Hepatocyte (in vitro differentiated cells): ENCODE data around the gene TUBB6. TPM values are rescaled to one million over a fixed set of nuclear protein-coding genes. Genes with fewer than 3 reads are reported as not detected.
A peak's percentile ranks its signal among the peaks of the same experiment; 100 is the strongest.

Source experiments
- DNase-seq: peaks from one replicate; pipeline ENCODE4 v3.0.0-alpha.2; 2016; ENCODE audit warnings: low spot score
- H2AFZ ChIP-seq: fragments of 200-600 bp; sonication (generic); 2 replicates; pipeline ENCODE4 v1.6.0; 2016; ENCODE audit warnings: antibody characterized with exemption, mild to moderate bottlenecking
- H3K27ac ChIP-seq: fragments of 200-600 bp; sonication (generic); 2 replicates; pipeline ENCODE4 v1.5.1; 2016; ENCODE audit warnings: mild to moderate bottlenecking
- H3K27me3 ChIP-seq: fragments of 200-600 bp; sonication (generic); 2 replicates; pipeline ENCODE4 v1.6.1; 2016
- H3K36me3 ChIP-seq: fragments of 200-600 bp; sonication (generic); replicated peaks from 2 replicates; pipeline ENCODE4 v1.5.1; 2016; ENCODE audit warnings: low read depth; ENCODE audit not compliant: insufficient read depth
- H3K4me1 ChIP-seq: fragments of 200-600 bp; sonication (generic); 2 replicates; pipeline ENCODE4 v1.5.1; 2016; ENCODE audit warnings: mild to moderate bottlenecking, moderate library complexity; ENCODE audit not compliant: insufficient read depth
- H3K4me2 ChIP-seq: fragments of 200-600 bp; sonication (generic); 2 replicates; pipeline ENCODE4 v1.6.0; 2016
- H3K4me3 ChIP-seq: fragments of 200-600 bp; sonication (generic); 2 replicates; pipeline ENCODE4 v1.5.1; 2016; ENCODE audit warnings: mild to moderate bottlenecking
- H3K79me2 ChIP-seq: fragments of 200-600 bp; sonication (generic); 2 replicates; pipeline ENCODE4 v1.6.0; 2017; ENCODE audit warnings: mild to moderate bottlenecking
- H3K9me2 ChIP-seq: fragments of 200-600 bp; sonication (generic); replicated peaks from 2 replicates; pipeline ENCODE4 v1.6.0; 2017; ENCODE audit warnings: mild to moderate bottlenecking; ENCODE audit not compliant: insufficient read depth
- H3K9me3 ChIP-seq: fragments of 200-600 bp; sonication (generic); 2 replicates; pipeline ENCODE4 v1.5.1; 2016; ENCODE audit warnings: low read depth, mild to moderate bottlenecking
- H4K20me1 ChIP-seq: fragments of 200-600 bp; sonication (generic); 2 replicates; pipeline ENCODE4 v1.6.0; 2016; ENCODE audit warnings: mild to moderate bottlenecking; ENCODE audit not compliant: insufficient read depth, poor library complexity, severe bottlenecking
- CTCF ChIP-seq: fragments of 200-600 bp; sonication (generic); IDR thresholded peaks from 2 replicates; pipeline ENCODE4 v1.5.1; 2016; ENCODE audit warnings: antibody characterized with exemption, mild to moderate bottlenecking; ENCODE audit not compliant: poor library complexity
- EZH2 ChIP-seq: fragments of 200-600 bp; sonication (generic); IDR thresholded peaks from 2 replicates; pipeline ENCODE4 v1.6.1; 2016; ENCODE audit warnings: antibody characterized with exemption, mild to moderate bottlenecking, borderline replicate concordance
- EZH2phosphoT487 ChIP-seq: fragments of 200-600 bp; sonication (generic); IDR thresholded peaks from one replicate; pipeline ENCODE4 v1.6.1; 2018; ENCODE audit warnings: antibody characterized with exemption, mild to moderate bottlenecking, low read depth, moderate library complexity; ENCODE audit not compliant: unreplicated experiment, severe bottlenecking
- WGBS: methylation state at CpG from one replicate; pipeline ENCODE4 v1.1.6; 2016; ENCODE audit warnings: low lambda C conversion rate; ENCODE audit errors: missing lambda C conversion rate; 5-methylcytosine and 5-hydroxymethylcytosine counted together
- polyA plus RNA-seq: library from polyadenylated mRNA; unstranded; fragments of >200 nt; fragmentation: Nextera tagmentation; extraction: Ambion mirVana; gene quantifications from 2 replicates; pipeline ENCODE4 v1.2.1, GENCODE V29; 2016
- total RNA-seq: library from RNA; depleted of rRNA; stranded (reverse); fragments of >200 nt; gene quantifications from 2 replicates; pipeline ENCODE4 v1.2.3, GENCODE V29; 2014

Gene TUBB6
- total and polyA plus RNA-seq, 2 experiments from 2014 or later, result 68.6 to 96.3 TPM

- Histone ChIP-seq H2AFZ (no peak overlapping the region), H3K4me1 (peaks cover 4% of the 10 kb centered on the region), H4K20me1 (peaks cover 6% of the 10 kb centered on the region), H3K4me2 (no peak overlapping the region), H3K9me2 (no peaks in the 10 kb centered on the region), H3K9me3 (no peaks in the 10 kb centered on the region), H3K27me3 (no peaks in the 10 kb centered on the region), H3K79me2 (peaks cover 61% of the 10 kb centered on the region), H3K27ac (no peak overlapping the region), H3K36me3 (no peaks in the 10 kb centered on the region), H3K4me3 (no peak overlapping the region)
- no peak for TF ChIP-seq EZH2phosphoT487
- TF ChIP-seq CTCF, result no peak
- TF ChIP-seq EZH2, result no peak
- WGBS, result 86% methylated on average over 11 of the region's 11 CpGs
- DNase-seq, result no peak
Observed at GRCh38 chr18:12362473-12363174, 54.6 kb downstream of the TUBB6 start.

DNA sequence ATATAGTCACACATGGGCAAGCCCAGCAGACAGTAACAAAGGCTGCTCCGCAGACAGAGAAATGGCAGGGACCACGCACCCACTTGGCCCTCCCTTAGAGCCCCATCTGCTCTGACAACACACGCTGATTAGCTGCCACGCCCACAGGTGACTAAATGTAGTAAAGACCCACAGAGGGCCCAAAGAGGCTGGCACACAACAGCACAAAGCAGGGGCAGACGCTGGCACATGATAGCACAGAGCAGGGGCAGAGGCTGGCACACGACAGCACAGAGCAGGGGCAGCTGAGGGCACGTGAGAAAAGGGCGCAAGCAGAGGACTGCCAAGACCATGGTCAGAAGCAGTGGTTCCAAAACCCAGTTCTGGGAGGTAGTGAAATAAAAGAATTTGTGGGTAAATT lies 58.3 kb downstream of the TUBB6 start:
- Histone ChIP-seq H3K27ac (peak overlapping the region; percentile 63), H3K4me2 (no peak overlapping the region), H3K79me2 (peaks cover 86% of the 10 kb centered on the region), H3K4me1 (peaks cover 4% of the 10 kb centered on the region), H3K9me3 (no peaks in the 10 kb centered on the region), H2AFZ (no peak overlapping the region), H3K27me3 (no peaks in the 10 kb centered on the region), H3K36me3 (no peaks in the 10 kb centered on the region), H3K9me2 (no peaks in the 10 kb centered on the region), H3K4me3 (no peak overlapping the region), H4K20me1 (peaks cover 18% of the 10 kb centered on the region)
- no peak for DNase-seq
- 96% methylated on average over 8 of the region's 8 CpGs for WGBS
- TF ChIP-seq EZH2phosphoT487 (no peak), EZH2 (no peak), CTCF (no peak)

DNA sequence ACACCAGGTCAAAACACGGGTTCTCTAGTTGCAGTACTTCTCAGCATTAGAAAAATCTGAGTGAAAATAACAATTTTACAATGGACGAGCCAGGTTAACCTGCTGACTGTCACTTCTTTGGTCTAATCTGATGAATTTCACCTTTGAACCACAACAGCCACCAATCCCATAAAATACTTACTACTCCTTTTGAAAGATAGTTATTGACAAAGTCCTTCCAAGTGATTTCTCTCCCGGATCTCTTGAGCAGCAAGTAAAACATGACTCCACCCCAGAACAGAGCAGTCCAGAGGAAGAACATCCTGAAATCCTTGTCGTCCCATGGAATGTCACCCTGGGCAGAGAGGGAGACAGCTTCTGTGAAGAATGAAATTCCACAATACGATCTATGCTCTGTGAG lies 58.7 kb downstream of the TUBB6 start:
- Histone ChIP-seq H3K36me3 (no peaks in the 10 kb centered on the region), H3K27me3 (no peaks in the 10 kb centered on the region), H3K4me3 (no peak overlapping the region), H3K9me2 (no peaks in the 10 kb centered on the region), H3K4me1 (peaks cover 5% of the 10 kb centered on the region), H3K9me3 (no peaks in the 10 kb centered on the region), H2AFZ (no peak overlapping the region), H3K4me2 (no peak overlapping the region), H4K20me1 (peaks cover 21% of the 10 kb centered on the region), H3K27ac (peak overlapping the region; percentile 63), H3K79me2 (peaks cover 90% of the 10 kb centered on the region)
- 72% methylated on average over 5 of the region's 5 CpGs for WGBS
- DNase-seq, result no peak
- TF ChIP-seq CTCF, result no peak
- TF ChIP-seq EZH2phosphoT487, result no peak
- no peak for TF ChIP-seq EZH2
